Caco-2 (cell line): ENCODE data around the gene TRNP1. TPM values are rescaled to one million over a fixed set of nuclear protein-coding genes. Genes with fewer than 3 reads are reported as not detected.
A peak's percentile ranks its signal among the peaks of the same experiment; 100 is the strongest.

Source experiments
- BruUV-seq: library from RNA; stranded (reverse); fragments of 400-500 nt; replicated peaks from 2 replicates; lab custom pipeline; 2021; lab: Mats Ljungman, UMichigan
- CTCF ChIA-PET: fragments of 300-600 bp; sonication (Branson Sonifier 250); formaldehyde crosslinking; loops from one replicate; lab custom pipeline; 2022; ENCODE audit warnings: antibody characterized with exemption; lab: Charles Lee
- POLR2A ChIA-PET: fragments of 300-600 bp; sonication (Branson Sonifier 250); formaldehyde crosslinking; loops from one replicate; lab custom pipeline; 2022; ENCODE audit warnings: antibody characterized with exemption; lab: Charles Lee
- DNase-seq, 2 experiments: peaks; one replicate each; pipeline versions ENCODE4 v3.0.0 to v3.0.0-alpha.2; 2020 to 2022
- H3K27me3 ChIP-seq: replicated peaks from 2 replicates; pipeline ENCODE4 v1.6.0; 2011; ENCODE audit warnings: low read length; ENCODE audit not compliant: control insufficient read depth, insufficient read depth
- H3K36me3 ChIP-seq: 2 replicates; pipeline ENCODE4 v1.5.1; 2011; ENCODE audit warnings: low read length; ENCODE audit not compliant: control insufficient read depth, insufficient read depth
- H3K4me1 ChIP-seq: fragments of 250-450 bp; sonication (Bioruptor Pico); 2 replicates; pipeline ENCODE4 v1.5.1; 2020; ENCODE audit warnings: mild to moderate bottlenecking
- H3K4me3 ChIP-seq: 2 replicates; pipeline ENCODE4 v1.5.1; 2011; ENCODE audit warnings: low read depth, mild to moderate bottlenecking, control low read depth, low read length
- H3K9me3 ChIP-seq: fragments of 250-450 bp; sonication (Bioruptor Pico); 2 replicates; pipeline ENCODE4 v1.5.1; 2020; ENCODE audit warnings: mild to moderate bottlenecking, moderate library complexity
- H3K27ac Mint-ChIP-seq: one replicate; pipeline ENCODE4 v1.8.0; 2022; ENCODE audit warnings: mixed read lengths; ENCODE audit not compliant: unreplicated experiment
- H3K27me3 Mint-ChIP-seq: one replicate; pipeline ENCODE4 v1.8.0; 2022; ENCODE audit warnings: mixed read lengths; ENCODE audit not compliant: insufficient read depth, unreplicated experiment
- H3K36me3 Mint-ChIP-seq: one replicate; pipeline ENCODE4 v1.8.0; 2022; ENCODE audit warnings: mild to moderate bottlenecking, mixed read lengths; ENCODE audit not compliant: insufficient read depth, unreplicated experiment
- H3K4me1 Mint-ChIP-seq: one replicate; pipeline ENCODE4 v1.8.0; 2022; ENCODE audit warnings: low read depth, mixed read lengths; ENCODE audit not compliant: unreplicated experiment
- H3K4me3 Mint-ChIP-seq: one replicate; pipeline ENCODE4 v1.8.0; 2022; ENCODE audit warnings: mild to moderate bottlenecking, moderate library complexity, mixed read lengths; ENCODE audit not compliant: unreplicated experiment
- H3K9me3 Mint-ChIP-seq: one replicate; pipeline ENCODE4 v1.8.0; 2022; ENCODE audit warnings: mixed read lengths; ENCODE audit not compliant: unreplicated experiment
- CTCF ChIP-seq, 2 experiments: fragments of 200-600 bp in 1 of 2; IDR thresholded peaks; 1 replicate in 1 of 2; 2 replicates in 1 of 2; pipeline versions ENCODE4 v1.5.1 to v1.8.0; 2011 to 2022; ENCODE audit warnings: antibody characterized with exemption in 1 of 2, control low read depth in 1 of 2, inconsistent platforms in 1 of 2, low read depth in 1 of 2, low read length in 1 of 2, mild to moderate bottlenecking in 1 of 2, moderate library complexity in 1 of 2; ENCODE audit not compliant: insufficient read depth in 1 of 2, severe bottlenecking in 1 of 2, unreplicated experiment in 1 of 2
- intact Hi-C: fragments of 100-400 bp; cut with micrococcal nuclease; formaldehyde crosslinking; loops from one replicate; pipeline ENCODE4 v1.10.0; 2022; ENCODE audit not compliant: unreplicated experiment
- total RNA-seq: library from RNA; stranded (reverse); gene quantifications from 2 replicates; pipeline ENCODE4 v1.2.3, GENCODE V29; 2022

TRNP1 gene
- total RNA-seq, 1 experiment from 2014 or later, result 23.6 TPM

DNA sequence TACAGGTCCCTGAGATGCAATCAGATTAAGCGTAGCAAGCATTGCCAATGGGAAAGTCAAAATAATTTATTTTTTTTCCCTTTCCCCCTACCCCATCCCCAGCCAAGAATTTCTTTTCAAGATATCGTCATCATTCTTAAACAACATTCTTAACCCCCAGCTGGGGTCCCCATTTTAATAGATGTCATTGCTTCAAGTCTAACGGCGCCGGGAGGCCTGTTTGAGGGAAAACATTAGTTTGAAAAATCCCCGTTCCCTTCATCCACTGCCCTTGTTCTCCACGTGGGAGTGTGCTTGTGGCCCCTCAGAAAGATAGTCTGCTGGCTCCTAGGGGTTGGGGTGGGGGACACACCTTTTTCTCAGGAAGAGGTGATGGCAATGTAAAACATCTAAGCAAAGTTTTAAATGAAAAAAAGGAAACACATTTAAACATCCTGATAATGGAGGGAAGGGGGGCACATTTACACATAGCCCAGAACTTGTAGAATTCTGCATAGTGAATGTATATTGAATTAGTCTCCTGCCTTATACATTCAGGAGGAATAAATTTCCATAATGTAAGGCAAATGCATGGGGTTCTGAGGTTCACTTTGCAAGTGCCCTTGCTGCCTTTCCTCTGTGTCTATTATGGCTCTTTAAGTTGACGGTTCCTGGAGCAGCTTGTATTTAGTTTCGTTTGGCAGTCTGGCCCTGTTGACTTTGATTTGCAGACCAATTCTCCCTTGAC is 6.8 kb downstream of the TRNP1 start:
- no peak overlapping the region for H3K4me3 Mint-ChIP-seq

DNA sequence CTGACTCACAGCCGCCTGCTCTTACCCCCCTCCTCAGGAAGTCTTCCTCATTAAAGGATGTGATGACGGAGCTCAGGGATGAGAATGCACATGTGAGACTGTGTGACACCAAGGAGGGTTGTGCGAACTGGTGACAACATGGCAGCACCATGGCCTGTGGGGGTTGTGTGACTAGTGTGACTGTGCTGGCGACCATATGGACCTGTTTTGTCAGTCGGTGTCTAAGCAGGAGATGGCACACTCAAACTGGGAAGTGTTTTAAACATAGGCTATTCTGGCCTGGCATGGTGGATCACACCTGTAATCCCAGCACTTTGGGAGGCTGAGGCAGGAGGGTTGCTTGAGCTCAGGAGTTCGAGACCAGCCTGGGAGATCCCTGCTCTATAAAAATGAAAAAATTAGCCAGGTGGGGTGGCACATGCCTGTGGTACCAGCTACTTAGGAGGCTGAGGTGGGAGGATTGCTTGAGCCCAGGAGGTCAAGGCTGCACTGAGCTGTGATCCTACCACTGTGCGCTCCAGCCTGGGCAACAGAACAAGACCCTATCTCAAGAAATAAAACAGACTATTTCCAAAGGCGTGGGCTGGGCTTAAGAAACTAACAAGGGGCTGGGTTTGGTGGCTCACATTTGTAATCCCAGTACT is 7.4 kb downstream of the TRNP1 start:
- peaks cover 43% of the 10 kb centered on the region for H3K36me3 Mint-ChIP-seq
- DNase-seq, result no peak
- CTCF ChIA-PET, result no interaction called here

More for the DNA sequence above, 6.8 kb downstream of the TRNP1 start:
- no peak for DNase-seq
- CTCF ChIA-PET, result interaction anchor here (1.8 kb wide), 1 partner anchor 46 kb away, joined by 4 read pairs; no protein-coding TSS in a partner anchor
- Histone ChIP-seq H3K36me3 (peaks cover 2% of the 10 kb centered on the region; the same call in 1 of the 2 replicates), H3K27me3 (no peaks in the 10 kb centered on the region), H3K4me3 (no peak overlapping the region), H3K9me3 (no peaks in the 10 kb centered on the region), H3K4me1 (peaks cover 77% of the 10 kb centered on the region)
- H3K36me3 Mint-ChIP-seq, result peaks cover 43% of the 10 kb centered on the region
- no TSS peak for BruUV-seq
- intact Hi-C loops, result no loop called here
- H3K9me3 Mint-ChIP-seq, result no peaks in the 10 kb centered on the region
- POLR2A ChIA-PET, result interaction anchor here (0.9 kb wide), 1 partner anchor 13 kb away, joined by 3 read pairs; the partner anchor contains the start of gene TENT5B
- H3K27ac Mint-ChIP-seq, result peak overlapping the region; percentile 39
- TF ChIP-seq CTCF (IDR thresholded peaks at IDR 0.05; ENCODE audit: insufficient read depth in 1 of 2, low read depth in 1 of 2, low read length in 1 of 2, severe bottlenecking in 1 of 2, unreplicated experiment in 1 of 2), result no peak
- peaks cover 5% of the 10 kb centered on the region for H3K4me1 Mint-ChIP-seq
- no peaks in the 10 kb centered on the region for H3K27me3 Mint-ChIP-seq

More for the DNA sequence above, 7.4 kb downstream of the TRNP1 start:
- no peak overlapping the region for H3K4me3 Mint-ChIP-seq
- peaks cover 76% of the 10 kb centered on the region for H3K4me1 ChIP-seq
- no peak for TF ChIP-seq CTCF (IDR thresholded peaks at IDR 0.05; ENCODE audit: insufficient read depth in 1 of 2, low read depth in 1 of 2, low read length in 1 of 2, severe bottlenecking in 1 of 2, unreplicated experiment in 1 of 2)
- POLR2A ChIA-PET, result interaction anchor here (0.9 kb wide), 1 partner anchor 12 kb away, joined by 3 read pairs; the partner anchor contains the start of gene TENT5B
- peaks cover 5% of the 10 kb centered on the region for H3K4me1 Mint-ChIP-seq
- no peaks in the 10 kb centered on the region for H3K27me3 ChIP-seq
- no peak overlapping the region for H3K4me3 ChIP-seq
- H3K36me3 ChIP-seq, result peaks cover 2% of the 10 kb centered on the region
- no peaks in the 10 kb centered on the region for H3K9me3 Mint-ChIP-seq
- no peaks in the 10 kb centered on the region for H3K27me3 Mint-ChIP-seq
- peak overlapping the region; percentile 39 for H3K27ac Mint-ChIP-seq
- BruUV-seq, result no TSS peak
- no peaks in the 10 kb centered on the region for H3K9me3 ChIP-seq
- intact Hi-C loops, result no loop called here
